PC-3 (cell line): ENCODE results near the gene TFF2. TPM values are rescaled to one million over a fixed set of nuclear protein-coding genes. Genes with fewer than 3 reads are reported as not detected.
A peak's percentile ranks its signal among the peaks of the same experiment; 100 is the strongest.

Source experiments
- ATAC-seq: fragments of 200-7000 bp; cut with Tn5 transposase; 2 replicates; pipeline ENCODE4 v1.9.1; 2020; ENCODE audit warnings: mild to moderate bottlenecking, moderate library complexity
- BruUV-seq: library from RNA; stranded (reverse); fragments of 400-500 nt; replicated peaks from 2 replicates; lab custom pipeline; 2021; lab: Mats Ljungman, UMichigan
- CTCF ChIA-PET: fragments of 300-600 bp; sonication (Branson Sonifier 250); formaldehyde crosslinking; loops from one replicate; lab custom pipeline; 2022; ENCODE audit warnings: antibody characterized with exemption; lab: Charles Lee
- POLR2A ChIA-PET: fragments of 300-600 bp; sonication (Branson Sonifier 250); formaldehyde crosslinking; loops from one replicate; lab custom pipeline; 2022; ENCODE audit warnings: antibody characterized with exemption; ENCODE audit not compliant: unreplicated experiment; lab: Charles Lee
- DNase-seq: peaks from one replicate; pipeline ENCODE4 v3.0.0-alpha.2; 2015
- H2AFZ ChIP-seq: fragments of 300-600 bp; sonication (generic); 2 replicates; pipeline ENCODE4 v1.6.0; 2016; ENCODE audit warnings: antibody characterized with exemption, low read length
- H3F3A ChIP-seq: fragments of 300-600 bp; sonication (generic); one replicate; pipeline ENCODE4 v1.6.0; 2017; ENCODE audit warnings: antibody characterized with exemption, low read length, control low read depth, mild to moderate bottlenecking; ENCODE audit not compliant: unreplicated experiment
- H3K27ac ChIP-seq: fragments of 300-600 bp; sonication (generic); 2 replicates; pipeline ENCODE4 v1.5.1; 2016; ENCODE audit warnings: mild to moderate bottlenecking, low read length
- H3K27me3 ChIP-seq: fragments of 300-600 bp; sonication (generic); 2 replicates; pipeline ENCODE4 v1.6.1; 2016; ENCODE audit warnings: low read length, mixed read lengths
- H3K36me3 ChIP-seq: fragments of 300-600 bp; sonication (generic); 2 replicates; pipeline ENCODE4 v1.6.1; 2016; ENCODE audit warnings: low read depth, mixed run types, low read length, mixed read lengths
- H3K4me1 ChIP-seq: fragments of 300-600 bp; sonication (generic); 2 replicates; pipeline ENCODE4 v1.5.1; 2016; ENCODE audit warnings: low read length; ENCODE audit not compliant: insufficient read depth
- H3K4me2 ChIP-seq: fragments of 300-600 bp; sonication (generic); 2 replicates; pipeline ENCODE4 v1.6.0; 2016; ENCODE audit warnings: low read length
- H3K4me3 ChIP-seq: fragments of 300-600 bp; sonication (generic); 2 replicates; pipeline ENCODE4 v1.5.1; 2016; ENCODE audit warnings: mild to moderate bottlenecking, low read length, mixed read lengths
- H3K79me2 ChIP-seq: fragments of 300-600 bp; sonication (generic); 2 replicates; pipeline ENCODE4 v1.6.1; 2017; ENCODE audit warnings: low read length, mixed read lengths
- H3K9ac ChIP-seq: fragments of 300-600 bp; sonication (generic); 2 replicates; pipeline ENCODE4 v1.6.0; 2016; ENCODE audit warnings: mild to moderate bottlenecking, low read length
- H3K9me2 ChIP-seq: fragments of 300-600 bp; sonication (generic); replicated peaks from 2 replicates; pipeline ENCODE4 v1.6.1; 2016; ENCODE audit warnings: mixed run types, low read length, mixed read lengths
- H3K9me3 ChIP-seq: fragments of 300-600 bp; sonication (generic); 2 replicates; pipeline ENCODE4 v1.6.1; 2016; ENCODE audit warnings: low read length, mixed read lengths
- H4K20me1 ChIP-seq: fragments of 300-600 bp; sonication (generic); 2 replicates; pipeline ENCODE4 v1.6.1; 2016; ENCODE audit warnings: low read length, mixed read lengths
- EZH2 ChIP-seq: fragments of 300-600 bp; sonication (generic); IDR thresholded peaks from one replicate; pipeline ENCODE4 v1.6.1; 2017; ENCODE audit warnings: antibody characterized with exemption, mild to moderate bottlenecking, low read length; ENCODE audit not compliant: unreplicated experiment
- EZH2phosphoT487 ChIP-seq: fragments of 300-600 bp; sonication (generic); IDR thresholded peaks from 2 replicates; pipeline ENCODE4 v1.6.1; 2018; ENCODE audit warnings: mild to moderate bottlenecking, antibody characterized with exemption, low read length, borderline replicate concordance
- intact Hi-C: fragments of 100-400 bp; cut with micrococcal nuclease; formaldehyde crosslinking; loops from 2 replicates; pipeline ENCODE4 v1.9.0; 2023
- total RNA-seq: library from RNA; depleted of rRNA; stranded (reverse); fragments of >200 nt; gene quantifications from 2 replicates; pipeline ENCODE4 v1.2.3, GENCODE V29; 2014
- TF ChIP-seq, protein P1 (sequence below): fragments of 300-600 bp; sonication (generic); conservative IDR thresholded peaks from 2 replicates; pipeline ENCODE4 v1.5.1; 2017; ENCODE audit warnings: antibody characterized with exemption, low read depth, mild to moderate bottlenecking, low read length

TFF2 gene
- total RNA-seq, 1 experiment from 2014 or later: 21.1 TPM

DNA sequence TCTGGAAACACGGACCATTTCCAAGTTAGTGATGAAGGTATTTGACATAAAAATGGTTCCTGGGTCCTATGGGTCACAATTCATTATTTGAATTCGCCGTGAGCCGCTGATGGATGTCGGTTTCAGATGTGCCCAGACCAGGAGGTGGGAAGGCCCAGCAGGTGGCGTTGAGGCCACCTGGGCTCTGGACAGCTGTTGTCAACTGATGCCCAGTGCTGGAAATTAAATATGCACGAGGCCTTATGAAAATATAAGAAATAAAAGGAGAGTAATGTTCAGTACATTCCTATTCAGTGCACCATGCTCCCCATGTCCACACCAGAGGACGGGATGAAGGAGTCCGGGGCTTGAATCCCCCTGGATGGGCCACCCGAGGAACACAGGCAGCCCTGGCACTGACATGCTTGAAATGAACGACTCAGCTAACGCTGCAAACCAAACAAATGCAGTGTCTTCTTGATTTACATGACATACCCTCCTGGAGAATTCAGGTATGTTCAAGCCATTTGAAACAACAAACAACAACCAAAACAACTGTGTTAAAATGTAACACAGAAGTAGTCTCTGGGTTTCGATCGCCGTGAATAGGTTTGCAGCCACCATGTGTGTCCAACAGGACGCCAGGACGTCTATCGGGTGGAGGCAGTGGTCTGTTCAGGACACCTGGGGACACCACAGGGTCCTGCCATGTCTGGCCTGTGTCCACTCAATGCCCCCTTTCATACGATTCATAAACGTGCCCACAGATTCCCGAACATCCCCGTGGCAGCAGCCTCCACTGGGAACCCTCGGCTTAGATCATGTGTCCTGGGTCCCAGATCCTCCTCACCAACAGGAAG lies 41.7 kb downstream of the TFF2 start:
- no peak for TF ChIP-seq EZH2
- TF ChIP-seq, protein P1, sequence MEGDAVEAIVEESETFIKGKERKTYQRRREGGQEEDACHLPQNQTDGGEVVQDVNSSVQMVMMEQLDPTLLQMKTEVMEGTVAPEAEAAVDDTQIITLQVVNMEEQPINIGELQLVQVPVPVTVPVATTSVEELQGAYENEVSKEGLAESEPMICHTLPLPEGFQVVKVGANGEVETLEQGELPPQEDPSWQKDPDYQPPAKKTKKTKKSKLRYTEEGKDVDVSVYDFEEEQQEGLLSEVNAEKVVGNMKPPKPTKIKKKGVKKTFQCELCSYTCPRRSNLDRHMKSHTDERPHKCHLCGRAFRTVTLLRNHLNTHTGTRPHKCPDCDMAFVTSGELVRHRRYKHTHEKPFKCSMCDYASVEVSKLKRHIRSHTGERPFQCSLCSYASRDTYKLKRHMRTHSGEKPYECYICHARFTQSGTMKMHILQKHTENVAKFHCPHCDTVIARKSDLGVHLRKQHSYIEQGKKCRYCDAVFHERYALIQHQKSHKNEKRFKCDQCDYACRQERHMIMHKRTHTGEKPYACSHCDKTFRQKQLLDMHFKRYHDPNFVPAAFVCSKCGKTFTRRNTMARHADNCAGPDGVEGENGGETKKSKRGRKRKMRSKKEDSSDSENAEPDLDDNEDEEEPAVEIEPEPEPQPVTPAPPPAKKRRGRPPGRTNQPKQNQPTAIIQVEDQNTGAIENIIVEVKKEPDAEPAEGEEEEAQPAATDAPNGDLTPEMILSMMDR: peak; percentile 66
- Histone ChIP-seq H2AFZ (peak overlapping the region; percentile 72), H3K4me2 (peak overlapping the region; percentile 59), H3K27ac (no peak overlapping the region), H3K4me1 (peaks cover 6% of the 10 kb centered on the region; the same call in 1 of the 2 replicates), H3F3A (no peaks in the 10 kb centered on the region), H4K20me1 (no peaks in the 10 kb centered on the region), H3K36me3 (no peaks in the 10 kb centered on the region), H3K9ac (no peak overlapping the region), H3K79me2 (no peaks in the 10 kb centered on the region), H3K4me3 (no peak overlapping the region), H3K27me3 (no peaks in the 10 kb centered on the region), H3K9me3 (no peaks in the 10 kb centered on the region), H3K9me2 (no peaks in the 10 kb centered on the region)
- CTCF ChIA-PET: interaction anchor here (0.6 to 2.3 kb wide), 14 partner anchors 12 to 343 kb away, joined by 3 to 18 read pairs (median 6); partner anchors contain the start of gene TFF1
- BruUV-seq: no TSS peak
- intact Hi-C loops: loop anchor here (1.0 to 5.0 kb wide), 4 partner anchors 58 to 162 kb away; partner anchors contain the start of gene TFF1
- ATAC-seq (peak; percentile 66), DNase-seq (peak; percentile 49)
- POLR2A ChIA-PET: no interaction called here

DNA sequence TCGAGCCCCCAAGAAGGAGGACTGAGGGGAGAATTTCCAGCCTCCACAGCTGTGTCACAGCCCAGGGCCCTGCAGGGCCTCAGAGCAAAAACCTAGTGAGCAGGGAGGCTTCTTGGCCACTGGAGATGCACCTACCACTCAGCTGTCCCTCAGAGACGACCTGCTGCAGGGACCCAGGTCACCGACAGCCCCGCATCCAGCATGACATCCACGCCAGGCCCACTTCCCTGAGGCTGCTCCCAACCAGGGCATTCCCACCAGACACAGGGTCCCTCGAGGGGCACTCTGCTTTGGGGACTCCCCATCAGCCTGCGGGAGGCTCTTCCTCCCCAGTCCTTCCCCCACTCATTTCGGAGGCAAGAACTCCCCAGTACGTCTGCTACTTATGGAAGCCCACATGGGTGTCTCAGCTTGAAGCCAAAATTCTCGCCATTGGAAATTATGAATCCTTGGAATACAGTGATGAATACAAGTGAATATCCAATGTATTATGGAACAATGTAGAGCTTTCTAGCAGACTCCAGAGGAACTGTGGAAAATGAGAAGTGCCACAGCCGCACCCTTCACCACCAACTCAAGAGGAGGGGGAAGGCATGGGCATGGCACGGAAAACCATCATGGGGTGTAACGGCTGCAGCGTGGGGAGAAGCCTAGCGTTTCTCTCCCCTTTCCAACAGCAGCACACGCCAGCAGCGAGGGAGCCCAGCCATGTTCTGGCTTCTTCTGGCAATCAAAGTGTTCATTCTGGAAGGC lies 42.5 kb downstream of the TFF2 start:
- Histone ChIP-seq H3K9me2 (no peaks in the 10 kb centered on the region), H3K4me1 (peaks cover 6% of the 10 kb centered on the region; the same call in 1 of the 2 replicates), H3K9me3 (no peaks in the 10 kb centered on the region), H3K9ac (no peak overlapping the region), H3K27me3 (no peaks in the 10 kb centered on the region), H2AFZ (no peak overlapping the region), H3K4me2 (no peak overlapping the region), H3K4me3 (no peak overlapping the region), H3K36me3 (no peaks in the 10 kb centered on the region), H3F3A (no peaks in the 10 kb centered on the region), H3K79me2 (no peaks in the 10 kb centered on the region), H4K20me1 (no peaks in the 10 kb centered on the region), H3K27ac (no peak overlapping the region)
- ATAC-seq (no peak), DNase-seq (no peak)
- ChIA-PET POLR2A (no interaction called here), CTCF (interaction anchor here (0.8 to 1.6 kb wide), 3 partner anchors 29 to 73 kb away, joined by 3 to 5 read pairs (median 3); no protein-coding TSS in a partner anchor)
- intact Hi-C loops: loop anchor here (5.0 kb wide), 2 partner anchors 59 to 161 kb away; partner anchors contain the start of gene TFF1
- BruUV-seq: no TSS peak
- TF ChIP-seq, protein P1: no peak
- no peak for TF ChIP-seq EZH2
- no peak for TF ChIP-seq EZH2phosphoT487
